ENCODE results near the gene HSD11B1L.

HSD11B1L gene

DNA sequence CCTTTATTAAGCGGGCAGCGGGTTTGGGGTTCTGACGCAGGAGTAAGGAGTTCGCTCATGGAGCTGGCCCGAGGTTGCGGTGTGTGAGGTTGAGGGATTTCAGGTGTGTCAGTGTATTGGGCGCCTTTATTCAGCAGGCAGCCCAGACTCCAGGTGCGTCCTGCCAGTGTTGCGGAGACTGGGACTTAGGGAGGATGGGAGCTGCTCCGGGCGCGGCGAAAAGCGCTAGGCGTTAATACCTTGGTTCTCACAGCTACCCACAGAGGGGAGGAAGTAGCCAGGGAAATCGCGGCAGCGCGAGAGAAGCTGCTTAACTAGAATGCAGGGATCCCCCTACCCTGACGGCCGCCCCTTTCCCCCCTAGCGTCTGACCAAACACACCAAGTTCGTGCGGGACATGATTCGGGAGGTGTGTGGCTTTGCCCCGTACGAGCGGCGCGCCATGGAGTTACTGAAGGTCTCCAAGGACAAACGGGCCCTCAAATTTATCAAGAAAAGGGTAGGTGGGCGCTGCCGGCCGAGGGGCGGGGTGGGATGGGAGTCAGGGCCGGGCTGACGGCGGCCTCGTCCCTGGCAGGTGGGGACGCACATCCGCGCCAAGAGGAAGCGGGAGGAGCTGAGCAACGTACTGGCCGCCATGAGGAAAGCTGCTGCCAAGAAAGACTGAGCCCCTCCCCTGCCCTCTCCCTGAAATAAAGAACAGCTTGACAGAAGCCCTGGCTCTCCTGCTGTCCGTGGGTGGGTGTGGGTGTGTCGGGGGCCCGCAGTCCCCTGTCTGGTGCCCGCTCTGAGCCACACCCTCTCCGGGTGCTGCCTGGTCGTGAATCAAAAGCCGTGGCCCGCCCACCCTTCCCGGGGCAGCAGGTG is 10.4 kb downstream of the HSD11B1L start:
- TF ChIP-seq CTCF (IDR thresholded peaks at IDR 0.05; ENCODE audit: borderline replicate concordance, insufficient read depth, low read depth, low read length) = no peak

DNA sequence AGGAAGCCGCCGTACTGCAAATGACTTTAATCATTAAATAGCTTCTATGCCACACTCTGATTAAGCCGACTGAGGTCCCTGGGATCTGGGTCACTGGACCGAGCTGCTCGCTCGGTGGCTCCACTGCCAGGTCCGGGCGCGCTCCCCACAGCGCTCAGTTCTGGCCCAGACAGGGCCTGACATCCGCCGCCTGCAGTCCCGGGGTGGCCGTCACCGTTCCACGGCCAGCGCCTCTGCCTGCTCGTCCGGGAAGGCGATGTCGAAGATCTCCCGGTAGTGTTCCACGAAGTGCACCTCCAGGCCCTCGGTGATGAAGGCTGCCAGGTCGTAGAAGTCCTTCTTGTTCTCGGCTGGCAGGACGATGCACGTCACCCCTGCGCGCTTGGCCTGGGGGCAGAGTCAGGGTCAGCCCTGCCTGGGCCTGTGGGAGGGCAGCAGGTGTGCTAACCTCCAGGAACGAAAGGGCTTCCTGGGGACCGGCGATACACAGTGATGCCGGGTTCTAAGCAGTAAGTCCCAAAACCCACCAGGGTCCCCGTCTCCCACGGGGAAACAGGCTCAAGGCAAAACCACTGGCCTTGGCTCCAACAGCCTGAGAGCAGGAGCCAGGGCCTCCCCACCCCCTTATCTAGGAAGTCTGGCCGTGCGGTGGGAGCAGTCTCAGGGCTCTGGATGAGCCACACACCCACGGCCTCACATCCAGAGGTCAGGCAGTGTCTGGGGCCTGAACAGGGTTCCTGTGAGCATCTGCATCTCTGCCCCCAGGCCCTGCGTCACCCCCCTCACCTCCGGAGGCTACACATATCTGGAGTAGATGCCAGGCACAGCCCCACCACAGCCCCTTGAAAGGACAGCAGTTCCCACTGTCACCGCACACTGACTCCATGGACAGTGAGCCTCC is 11.2 kb downstream of the HSD11B1L start:
- H3K4me3 ChIP-seq (ENCODE audit: low read depth, low read length) = peak overlapping the region; percentile 89
- TF ChIP-seq CTCF (IDR thresholded peaks at IDR 0.05; ENCODE audit: borderline replicate concordance, insufficient read depth, low read depth, low read length) = no peak

More for the DNA sequence above, 10.4 kb downstream of the HSD11B1L start:
- H3K4me3 ChIP-seq (ENCODE audit: low read depth, low read length) = peak overlapping the region; percentile 89

GRCh38 chr19:5692723-5693194 is 11.9 kb downstream of the HSD11B1L start:
- TF ChIP-seq CTCF (IDR thresholded peaks at IDR 0.05; ENCODE audit: borderline replicate concordance, insufficient read depth, low read depth, low read length) = no peak
- H3K4me3 ChIP-seq (ENCODE audit: low read depth, low read length) = no peak overlapping the region

DNA sequence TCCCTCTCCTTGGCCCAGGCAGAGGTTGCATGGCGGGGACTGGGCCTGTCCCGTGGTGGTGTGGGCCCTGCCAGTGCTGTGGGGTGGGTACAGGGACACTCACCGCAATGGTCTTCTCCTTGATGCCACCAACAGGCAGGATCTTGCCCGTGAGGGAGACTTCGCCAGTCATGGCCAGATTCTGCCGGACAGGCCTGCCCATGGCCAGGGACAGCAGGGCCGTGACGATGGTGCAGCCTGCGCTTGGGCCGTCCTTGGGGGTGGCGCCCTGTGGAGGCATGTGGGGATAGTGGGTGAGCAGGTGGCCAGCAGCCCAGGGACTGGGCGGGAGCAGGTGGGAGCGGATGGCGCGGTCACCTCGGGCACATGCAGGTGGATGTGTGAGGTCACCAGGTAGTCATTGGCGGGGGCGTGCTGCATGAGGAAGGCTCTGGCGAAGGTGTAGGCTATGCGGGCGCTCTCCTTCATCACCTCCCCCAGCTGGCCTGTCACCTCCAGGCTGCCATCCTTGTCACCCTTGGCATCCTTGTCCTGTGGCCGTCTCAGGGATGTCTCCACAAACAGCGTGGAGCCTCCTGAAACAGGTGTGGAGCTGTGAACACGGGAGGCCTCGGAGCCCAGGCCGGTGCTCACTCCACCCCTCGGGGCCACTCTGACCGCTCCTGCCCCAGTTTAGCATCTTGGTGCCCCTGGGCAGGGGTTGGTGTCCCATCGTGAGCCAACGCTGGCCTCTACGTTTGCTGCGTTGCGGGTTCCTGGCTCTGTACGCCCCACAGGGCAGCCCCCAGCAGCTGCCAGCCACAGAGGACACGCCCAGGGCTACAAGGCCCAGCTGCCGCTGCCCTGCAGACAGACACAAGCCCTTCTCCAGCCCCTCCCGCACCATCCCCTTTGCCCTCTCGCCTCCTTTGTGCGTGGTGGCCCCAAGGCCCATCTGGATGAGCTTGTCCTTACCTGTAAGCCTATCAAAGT is 12.7 kb downstream of the HSD11B1L start:
- TF ChIP-seq CTCF (IDR thresholded peaks at IDR 0.05; ENCODE audit: borderline replicate concordance, insufficient read depth, low read depth, low read length) = no peak
- no peak overlapping the region for H3K4me3 ChIP-seq (ENCODE audit: low read depth, low read length)

DNA sequence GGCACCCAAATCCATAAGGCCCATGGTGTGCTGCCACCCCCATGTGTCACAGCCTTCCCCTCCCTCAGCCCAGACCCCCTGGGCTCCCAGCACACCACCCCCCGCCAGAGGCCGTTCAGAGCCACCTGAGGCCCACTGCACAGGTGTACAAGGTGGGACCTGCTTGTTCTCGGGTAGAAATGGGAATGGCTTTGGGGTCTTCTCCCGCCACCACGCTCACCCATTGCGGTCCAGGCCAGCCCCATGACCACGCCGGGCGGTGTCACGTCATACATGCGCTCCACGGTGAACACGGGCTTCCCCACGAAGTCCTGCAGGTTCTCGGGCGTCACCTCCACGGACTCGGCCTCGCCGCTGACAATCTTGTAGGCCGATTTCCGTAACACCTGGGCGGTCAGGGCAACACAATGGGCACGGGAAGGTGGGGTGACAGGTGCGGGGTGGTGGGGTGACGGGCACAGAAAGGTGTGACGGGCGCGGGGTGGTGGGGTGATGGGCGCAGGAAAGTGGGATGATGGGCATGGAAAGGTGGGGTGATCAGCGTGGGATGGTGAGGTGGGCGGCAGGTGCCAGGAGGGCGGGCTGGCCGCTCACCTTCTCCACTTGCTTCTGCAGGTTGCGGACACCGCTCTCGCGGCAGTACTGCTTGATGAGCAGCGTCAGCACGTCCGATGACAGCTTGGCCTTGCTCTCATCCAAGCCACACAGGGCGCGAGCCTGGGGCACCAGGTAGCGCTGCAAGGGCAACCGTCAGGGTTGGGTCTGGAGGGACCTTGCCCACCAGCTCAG is 13.5 kb downstream of the HSD11B1L start:
- TF ChIP-seq CTCF (IDR thresholded peaks at IDR 0.05; ENCODE audit: borderline replicate concordance, insufficient read depth, low read depth, low read length) = no peak
- no peak overlapping the region for H3K4me3 ChIP-seq (ENCODE audit: low read depth, low read length)
